HEK293 (cell line): Measurements from ENCODE around the gene GABBR2.

Experiments used
- CTCF ChIA-PET: fragments of 350-600 bp; formaldehyde crosslinking; extraction: SDS; loops from one replicate; lab custom pipeline; 2021; ENCODE audit warnings: antibody characterized with exemption; lab: Yijun Ruan, JAX
- POLR2A ChIA-PET: fragments of 300-600 bp; formaldehyde crosslinking; extraction: SDS; loops from one replicate; lab custom pipeline; 2020; ENCODE audit warnings: antibody characterized with exemption, inconsistent platforms; lab: Yijun Ruan, JAX
- H3K27ac ChIP-seq: fragments of 200-500 bp; sonication (Bioruptor generic); 2 replicates; pipeline ENCODE4 v1.5.1; 2014; ENCODE audit warnings: low read depth, low read length, control low read depth, inconsistent platforms; ENCODE audit errors: extremely low read depth
- H3K36me3 ChIP-seq, 2 experiments: fragments of 200-500 bp in 1 of 2; sonication (Bioruptor generic) in 1 of 2; 1 replicate in 1 of 2; 2 replicates in 1 of 2; pipeline ENCODE4 v1.5.1; 2014 to 2017; ENCODE audit warnings: inconsistent platforms in 2 of 2, low read length in 2 of 2; ENCODE audit not compliant: control insufficient read depth in 2 of 2, insufficient read depth in 1 of 2
- H3K4me1 ChIP-seq: fragments of 200-500 bp; sonication (Bioruptor generic); 2 replicates; pipeline ENCODE4 v1.5.1; 2014; ENCODE audit warnings: mild to moderate bottlenecking, low read length, inconsistent platforms; ENCODE audit not compliant: control insufficient read depth, insufficient read depth
- H3K4me3 ChIP-seq: 2 replicates; pipeline ENCODE4 v1.5.1; 2011; ENCODE audit warnings: low read depth, mild to moderate bottlenecking, control low read depth, low read length, moderate library complexity
- H3K9me3 ChIP-seq: fragments of 200-500 bp; sonication (Bioruptor generic); 2 replicates; pipeline ENCODE4 v1.5.1; 2014; ENCODE audit warnings: low read depth, low read length, inconsistent platforms; ENCODE audit not compliant: control insufficient read depth, insufficient read depth
- PRDM2 ChIP-seq: fragments of 450-650 bp; formaldehyde crosslinking; IDR thresholded peaks from 2 replicates; pipeline ENCODE4 v1.5.1; 2016; ENCODE audit warnings: missing biosample characterization, missing genetic modification characterization, borderline replicate concordance
- PRDM4 ChIP-seq: fragments of 450-650 bp; formaldehyde crosslinking; IDR thresholded peaks from 2 replicates; pipeline ENCODE4 v1.5.1; 2017; ENCODE audit warnings: missing biosample characterization, missing genetic modification characterization
- SALL2 ChIP-seq: fragments of 450-650 bp; formaldehyde crosslinking; IDR thresholded peaks from 2 replicates; pipeline ENCODE4 v1.5.0; 2017; ENCODE audit warnings: missing biosample characterization, mild to moderate bottlenecking, missing genetic modification characterization, borderline replicate concordance
- ZBTB1 ChIP-seq: fragments of 450-650 bp; formaldehyde crosslinking; IDR thresholded peaks from 2 replicates; pipeline ENCODE4 v1.5.1; 2016; ENCODE audit warnings: missing biosample characterization, missing genetic modification characterization
- ZNF114 ChIP-seq: fragments of 450-650 bp; formaldehyde crosslinking; IDR thresholded peaks from 2 replicates; pipeline ENCODE4 v1.5.0; 2017; ENCODE audit warnings: missing biosample characterization, missing genetic modification characterization
- ZNF140 ChIP-seq: fragments of 450-650 bp; formaldehyde crosslinking; IDR thresholded peaks from 2 replicates; pipeline ENCODE4 v1.5.1; 2016; ENCODE audit warnings: missing biosample characterization, missing genetic modification characterization
- ZNF169 ChIP-seq: fragments of 450-650 bp; formaldehyde crosslinking; IDR thresholded peaks from 2 replicates; pipeline ENCODE4 v1.5.1; 2016; ENCODE audit warnings: missing biosample characterization, missing genetic modification characterization
- ZNF266 ChIP-seq: fragments of 450-650 bp; formaldehyde crosslinking; IDR thresholded peaks from 2 replicates; pipeline ENCODE4 v1.5.1; 2016; ENCODE audit warnings: missing biosample characterization, missing genetic modification characterization, low read depth
- ZNF280D ChIP-seq: fragments of 450-650 bp; formaldehyde crosslinking; IDR thresholded peaks from 2 replicates; pipeline ENCODE4 v1.5.1; 2016; ENCODE audit warnings: missing biosample characterization, missing genetic modification characterization
- ZNF311 ChIP-seq: fragments of 450-650 bp; formaldehyde crosslinking; IDR thresholded peaks from 2 replicates; pipeline ENCODE4 v1.5.1; 2017; ENCODE audit warnings: missing biosample characterization, missing genetic modification characterization, borderline replicate concordance
- ZNF398 ChIP-seq: fragments of 450-650 bp; formaldehyde crosslinking; IDR thresholded peaks from 2 replicates; pipeline ENCODE4 v1.5.1; 2017; ENCODE audit warnings: missing biosample characterization, missing genetic modification characterization
- ZNF404 ChIP-seq: fragments of 450-650 bp; formaldehyde crosslinking; IDR thresholded peaks from 2 replicates; pipeline ENCODE4 v1.5.1; 2017; ENCODE audit warnings: missing biosample characterization, missing genetic modification characterization
- ZNF501 ChIP-seq: fragments of 450-650 bp; formaldehyde crosslinking; IDR thresholded peaks from 2 replicates; pipeline ENCODE4 v1.5.1; 2016; ENCODE audit warnings: missing biosample characterization, missing genetic modification characterization
- ZNF561 ChIP-seq: fragments of 450-650 bp; IDR thresholded peaks from 2 replicates; pipeline ENCODE4 v1.5.1; 2018; ENCODE audit warnings: missing biosample characterization, missing genetic modification characterization, borderline replicate concordance
- ZNF660 ChIP-seq: fragments of 450-650 bp; IDR thresholded peaks from 2 replicates; pipeline ENCODE4 v1.5.1; 2018; ENCODE audit warnings: missing biosample characterization, mild to moderate bottlenecking, missing genetic modification characterization
- ZNF677 ChIP-seq: fragments of 450-650 bp; IDR thresholded peaks from 2 replicates; pipeline ENCODE4 v1.5.0; 2018; ENCODE audit warnings: missing biosample characterization, mild to moderate bottlenecking, missing genetic modification characterization, moderate library complexity
- ZNF707 ChIP-seq: fragments of 450-650 bp; formaldehyde crosslinking; IDR thresholded peaks from 2 replicates; pipeline ENCODE4 v1.5.1; 2016; ENCODE audit warnings: missing biosample characterization, missing genetic modification characterization
- ZNF843 ChIP-seq: fragments of 450-650 bp; formaldehyde crosslinking; IDR thresholded peaks from 2 replicates; pipeline ENCODE4 v1.5.1; 2016; ENCODE audit warnings: missing biosample characterization, missing genetic modification characterization
- TF ChIP-seq, protein P1 (sequence below): fragments of 450-650 bp; formaldehyde crosslinking; IDR thresholded peaks from 2 replicates; pipeline ENCODE4 v1.5.0; 2017; ENCODE audit warnings: missing biosample characterization, missing genetic modification characterization, borderline replicate concordance

GABBR2 gene

DNA sequence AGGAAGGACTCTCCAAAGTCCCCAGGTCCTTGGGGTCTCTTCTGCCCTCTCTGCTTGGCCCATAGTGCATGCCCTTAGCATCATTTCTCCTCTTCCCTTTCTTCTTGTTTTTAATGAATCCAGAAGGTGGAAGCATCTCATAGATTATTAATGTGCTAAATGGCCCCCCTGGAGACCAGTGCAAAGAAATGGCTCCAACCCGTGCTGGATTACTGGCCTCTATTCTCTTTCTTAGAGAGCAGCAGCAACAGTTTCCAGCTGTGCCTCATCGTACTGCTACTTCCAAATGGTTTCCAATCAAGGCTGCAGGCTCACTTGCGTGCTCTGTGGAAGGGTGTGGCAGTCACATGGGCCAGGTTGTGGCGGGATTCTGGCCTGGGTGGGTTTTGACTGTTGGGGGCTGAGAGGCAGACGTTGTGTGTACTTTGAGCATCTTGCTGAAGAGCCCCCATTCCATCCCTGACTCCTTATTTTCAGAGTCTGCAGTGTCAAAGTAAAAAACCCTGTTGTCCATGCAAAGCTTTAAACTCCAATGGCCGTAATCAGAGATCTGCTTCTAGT is 139.7 kb downstream of the GABBR2 start (continued):
- TF ChIP-seq ZNF311 (no peak), ZNF140 (tag by site-specific recombination) (no peak), ZNF843 (no peak), ZNF169 (tag by site-specific recombination) (no peak), ZNF266 (tag by site-specific recombination) (no peak), ZNF677 (no peak)

GRCh38 chr9:98568234-98568908 is 140.4 kb downstream of the GABBR2 start:
- ChIA-PET CTCF (no interaction called here), POLR2A (interaction anchor here (0.6 kb wide), 1 partner anchor 1483 kb away, joined by 4 read pairs; no protein-coding TSS in a partner anchor)
- H3K9me3 ChIP-seq: no peaks in the 10 kb centered on the region
- no peaks in the 10 kb centered on the region for H3K4me1 ChIP-seq
- H3K36me3 ChIP-seq: no peaks in the 10 kb centered on the region
- H3K27ac ChIP-seq: no peak overlapping the region
- no peak overlapping the region for H3K4me3 ChIP-seq
- TF ChIP-seq ZNF843 (no peak), PRDM4 (tag by site-specific recombination) (no peak), ZNF561 (tag by site-specific recombination) (no peak), ZNF660 (no peak), ZNF501 (tag by site-specific recombination) (no peak), ZNF398 (tag by site-specific recombination) (no peak), ZNF114 (tag by site-specific recombination) (no peak), SALL2 (tag by site-specific recombination) (no peak), PRDM2 (tag by site-specific recombination) (no peak), ZBTB1 (no peak), ZNF707 (no peak), ZNF280D (no peak), ZNF404 (tag by site-specific recombination) (no peak)
- TF ChIP-seq, protein P1, sequence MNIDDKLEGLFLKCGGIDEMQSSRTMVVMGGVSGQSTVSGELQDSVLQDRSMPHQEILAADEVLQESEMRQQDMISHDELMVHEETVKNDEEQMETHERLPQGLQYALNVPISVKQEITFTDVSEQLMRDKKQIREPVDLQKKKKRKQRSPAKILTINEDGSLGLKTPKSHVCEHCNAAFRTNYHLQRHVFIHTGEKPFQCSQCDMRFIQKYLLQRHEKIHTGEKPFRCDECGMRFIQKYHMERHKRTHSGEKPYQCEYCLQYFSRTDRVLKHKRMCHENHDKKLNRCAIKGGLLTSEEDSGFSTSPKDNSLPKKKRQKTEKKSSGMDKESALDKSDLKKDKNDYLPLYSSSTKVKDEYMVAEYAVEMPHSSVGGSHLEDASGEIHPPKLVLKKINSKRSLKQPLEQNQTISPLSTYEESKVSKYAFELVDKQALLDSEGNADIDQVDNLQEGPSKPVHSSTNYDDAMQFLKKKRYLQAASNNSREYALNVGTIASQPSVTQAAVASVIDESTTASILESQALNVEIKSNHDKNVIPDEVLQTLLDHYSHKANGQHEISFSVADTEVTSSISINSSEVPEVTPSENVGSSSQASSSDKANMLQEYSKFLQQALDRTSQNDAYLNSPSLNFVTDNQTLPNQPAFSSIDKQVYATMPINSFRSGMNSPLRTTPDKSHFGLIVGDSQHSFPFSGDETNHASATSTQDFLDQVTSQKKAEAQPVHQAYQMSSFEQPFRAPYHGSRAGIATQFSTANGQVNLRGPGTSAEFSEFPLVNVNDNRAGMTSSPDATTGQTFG: no peak
